HG03432 (cell line): Measurements from ENCODE around the gene DUSP19.
"Not testable (repeated sequence)": the region's sequence is repeated elsewhere in the genome, so short reads cannot be mapped to it uniquely, and the experiment has no call there.

Experiments
- ATAC-seq: cut with Tn5 transposase; IDR thresholded peaks from one replicate; pipeline ENCODE4 v1.9.1; 2021; ENCODE audit warnings: mild to moderate bottlenecking, moderate library complexity; ENCODE audit not compliant: unreplicated experiment

Gene DUSP19

GRCh38 chr2:183078464-183079138, at the start of gene DUSP19:
Gene DUSP19, plus strand, starts transcription at chr2:183078747. Its CDS starts 187 bp downstream, at chr2:183078934.
- ATAC-seq: peak; percentile 93

DNA sequence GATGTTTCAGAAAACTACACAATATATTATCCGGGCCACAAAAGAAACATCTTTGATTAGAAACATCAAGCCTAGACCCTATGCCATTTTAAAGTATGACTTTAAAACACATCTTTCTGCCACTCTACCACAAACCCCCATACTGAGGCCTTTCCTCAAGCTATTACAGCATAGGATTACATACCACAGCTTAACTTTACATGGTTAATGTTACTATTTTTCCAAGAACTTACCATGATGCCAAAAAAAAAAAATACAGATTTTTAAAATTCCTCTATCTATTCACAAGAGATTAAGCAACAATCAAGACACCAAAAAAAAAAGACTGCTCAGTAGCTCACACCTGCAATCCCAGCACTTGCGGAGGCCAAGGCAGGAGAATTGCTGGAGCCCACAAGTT, 49.3 kb upstream of the DUSP19 start:
- ATAC-seq: no peak

GRCh38 chr2:183031911-183032794, 46.4 kb upstream of the DUSP19 start:
- ATAC-seq: no peak

DNA sequence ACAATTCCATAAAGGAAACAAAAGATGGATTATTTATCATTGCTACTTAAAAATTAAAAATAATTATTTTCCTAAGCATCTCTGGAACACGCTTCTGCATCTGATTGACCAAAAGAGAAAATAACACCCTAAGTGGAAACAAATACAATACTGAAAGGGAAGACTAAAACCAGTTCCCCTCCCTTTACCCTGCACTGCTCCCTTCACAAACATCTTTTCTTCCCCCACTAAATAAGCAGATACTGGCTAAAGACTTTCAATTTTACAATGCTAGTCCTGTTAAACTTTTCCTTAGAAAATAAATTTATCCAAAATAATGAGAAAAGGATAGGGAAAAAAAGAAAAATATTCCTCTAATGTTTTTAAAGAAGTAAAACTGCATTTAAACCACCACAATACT, 44.6 kb upstream of the DUSP19 start:
- ATAC-seq: no peak

- ATAC-seq: no peak
Measured at GRCh38 chr2:183034806-183035205, 43.7 kb upstream of the DUSP19 start.

GRCh38 chr2:183035298-183035953, 43.1 kb upstream of the DUSP19 start:
- ATAC-seq: no peak

DNA sequence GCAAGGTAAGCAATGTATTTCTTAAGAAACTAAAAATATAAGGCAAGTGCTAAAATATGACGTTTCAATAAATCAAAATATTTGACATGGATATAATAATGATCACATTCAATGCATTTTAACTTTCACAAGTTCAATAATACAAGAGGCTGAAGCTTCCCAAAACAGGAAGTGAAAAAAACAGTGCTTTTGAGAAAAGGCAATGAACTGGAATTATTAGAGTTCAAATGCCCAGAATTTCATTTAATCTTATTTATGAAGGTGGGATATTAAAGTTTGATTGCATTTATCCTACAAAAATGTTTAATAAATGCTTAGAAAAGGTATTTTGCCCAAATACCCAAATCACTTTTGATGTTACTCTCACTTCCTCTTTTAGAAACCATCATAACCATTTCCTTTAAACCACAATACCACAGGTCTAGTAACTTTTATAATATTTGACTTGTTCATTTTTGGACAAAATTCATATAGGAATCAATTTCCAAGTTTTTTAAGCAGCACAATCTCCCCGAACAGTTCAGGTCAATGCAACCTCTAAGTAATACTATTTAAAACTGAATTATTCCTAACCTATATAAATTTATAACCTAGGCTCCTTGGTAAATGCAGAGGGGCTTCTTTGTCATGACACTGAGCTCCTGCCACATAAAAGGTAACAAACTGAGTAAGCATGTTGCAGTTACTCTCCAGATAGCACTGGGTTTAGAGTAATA, 42.4 kb upstream of the DUSP19 start:
- ATAC-seq: peak; percentile 56

- no peak for ATAC-seq
Measured at GRCh38 chr2:183037074-183037552, 41.4 kb upstream of the DUSP19 start.

DNA sequence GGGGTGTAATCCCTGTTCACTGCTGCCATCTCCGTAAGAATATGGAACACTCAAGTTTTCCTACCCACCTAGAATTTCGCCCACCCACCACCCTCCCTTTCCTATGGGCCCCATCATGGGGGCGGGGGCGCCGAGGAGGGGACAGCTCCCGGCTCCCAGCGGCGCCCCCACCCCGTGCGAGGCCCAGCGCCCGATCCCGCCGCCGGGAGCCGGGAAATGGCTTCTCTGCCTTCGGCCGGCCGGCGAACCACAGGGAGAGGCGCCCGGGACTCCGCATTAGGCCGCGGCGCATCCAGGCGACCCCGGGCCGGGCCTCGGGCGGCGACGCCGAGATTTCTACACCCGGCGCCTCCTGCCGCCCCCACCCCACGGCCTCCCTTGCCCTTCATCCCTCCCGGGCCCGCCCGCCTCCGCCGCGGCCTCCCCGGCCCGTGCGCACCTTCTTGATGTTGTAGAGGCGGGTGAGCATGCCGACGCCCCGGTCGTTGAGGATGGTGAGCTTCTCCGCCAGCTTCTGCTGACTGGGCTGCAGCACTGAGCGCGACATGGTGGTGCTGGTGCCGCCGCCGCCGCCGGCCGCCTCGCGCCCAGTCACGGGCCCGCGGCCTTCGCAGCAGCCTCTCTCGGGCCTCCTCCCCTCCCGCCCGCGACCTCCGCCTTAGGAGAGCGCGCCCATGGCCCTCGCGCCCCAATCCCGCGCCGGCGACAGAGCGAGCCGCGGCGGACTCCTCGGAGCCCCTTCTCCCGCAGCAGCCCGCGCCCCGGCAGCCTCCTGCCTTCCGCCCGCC, 40.8 kb upstream of the DUSP19 start:
- peak; percentile 42 for ATAC-seq

DNA sequence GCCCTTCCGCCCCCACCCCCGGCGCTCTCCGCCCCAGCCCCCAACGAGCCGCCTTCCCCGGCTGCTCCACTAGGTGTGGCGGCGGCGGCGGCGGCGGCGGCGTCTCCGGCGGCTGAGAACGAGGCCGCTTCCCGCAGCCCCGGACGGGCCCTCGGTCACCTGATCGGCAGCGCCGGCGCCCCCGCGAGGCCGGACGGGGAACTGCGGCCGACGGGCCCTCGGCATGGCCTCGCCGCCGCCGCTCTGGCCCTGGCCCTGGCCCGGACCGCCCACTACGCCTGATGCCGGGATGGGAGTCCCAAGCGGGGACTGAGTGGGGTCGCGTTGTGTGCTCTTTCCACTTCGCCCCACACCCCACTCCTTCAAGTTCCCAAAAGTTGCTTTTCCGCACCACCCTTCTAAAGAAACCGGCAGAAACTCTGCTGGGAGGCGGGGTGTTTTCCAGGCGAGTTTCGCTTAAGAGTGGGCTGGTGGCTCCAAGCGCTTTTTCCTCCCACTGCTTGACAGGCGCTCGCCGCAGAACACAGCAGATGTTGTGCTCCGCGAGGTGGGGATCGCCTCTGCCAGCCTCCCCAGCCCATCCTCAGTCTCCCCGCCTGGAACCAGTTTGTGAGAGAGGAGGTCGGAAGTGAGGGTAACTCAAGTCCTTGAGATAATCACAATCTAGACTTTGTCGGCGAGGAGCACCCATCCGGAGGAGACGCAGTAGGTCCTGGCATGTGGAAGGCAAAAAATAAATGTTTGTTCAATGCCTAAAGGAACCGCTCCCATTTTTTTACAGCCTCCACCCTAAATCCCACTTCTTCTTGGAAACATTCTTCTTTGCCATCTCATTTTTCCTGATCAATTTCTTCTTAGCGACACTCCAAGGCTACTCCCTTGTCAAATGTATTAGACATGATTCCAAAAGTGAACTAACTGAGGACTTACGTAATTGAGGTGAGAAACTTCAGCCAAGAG, 39.9 kb upstream of the DUSP19 start, which contains the start of gene NCKAP1:
NCKAP1 (minus strand) TSS at position 117 of the 960 bp plus-strand sequence. CDS start 358 bp downstream, outside the sequence.
- ATAC-seq: peak; percentile 91

GRCh38 chr2:183040604-183041003, 37.9 kb upstream of the DUSP19 start:
- ATAC-seq: no peak

- ATAC-seq: not testable (repeated sequence)
Measured at GRCh38 chr2:183043580-183043979, 35.0 kb upstream of the DUSP19 start.

DNA sequence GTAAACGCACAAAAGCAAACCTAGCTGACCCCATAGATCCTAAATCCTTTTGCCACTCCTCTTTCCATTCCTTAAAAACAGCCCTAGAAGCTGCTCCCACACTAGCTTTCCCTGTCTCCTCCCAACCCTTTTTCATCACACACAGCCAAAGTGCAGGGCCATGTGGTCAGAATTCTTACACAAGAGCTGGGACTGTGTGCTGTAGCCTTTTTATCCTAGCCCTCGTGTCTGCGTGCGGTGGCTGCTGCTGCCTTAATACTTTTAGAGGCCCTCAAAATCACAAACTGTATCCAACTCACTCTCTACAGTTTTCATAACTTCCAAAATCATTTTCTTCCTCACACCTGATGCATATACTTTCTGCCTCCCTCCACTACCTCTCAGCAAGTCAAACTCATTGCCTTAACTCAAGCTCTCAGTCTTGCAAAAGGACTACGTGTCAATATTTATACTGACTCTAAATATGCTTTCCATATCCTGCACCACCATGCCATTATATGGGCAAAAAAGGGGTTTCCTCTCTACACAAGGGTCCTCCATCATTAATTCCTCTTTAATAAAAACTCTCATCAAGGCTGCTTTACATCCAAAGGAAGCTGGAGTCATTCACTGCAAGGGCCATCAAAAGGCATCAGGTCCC, 30.9 kb upstream of the DUSP19 start:
- not testable (repeated sequence) for ATAC-seq

GRCh38 chr2:183049420-183049819, 29.1 kb upstream of the DUSP19 start:
- ATAC-seq: no peak

DNA sequence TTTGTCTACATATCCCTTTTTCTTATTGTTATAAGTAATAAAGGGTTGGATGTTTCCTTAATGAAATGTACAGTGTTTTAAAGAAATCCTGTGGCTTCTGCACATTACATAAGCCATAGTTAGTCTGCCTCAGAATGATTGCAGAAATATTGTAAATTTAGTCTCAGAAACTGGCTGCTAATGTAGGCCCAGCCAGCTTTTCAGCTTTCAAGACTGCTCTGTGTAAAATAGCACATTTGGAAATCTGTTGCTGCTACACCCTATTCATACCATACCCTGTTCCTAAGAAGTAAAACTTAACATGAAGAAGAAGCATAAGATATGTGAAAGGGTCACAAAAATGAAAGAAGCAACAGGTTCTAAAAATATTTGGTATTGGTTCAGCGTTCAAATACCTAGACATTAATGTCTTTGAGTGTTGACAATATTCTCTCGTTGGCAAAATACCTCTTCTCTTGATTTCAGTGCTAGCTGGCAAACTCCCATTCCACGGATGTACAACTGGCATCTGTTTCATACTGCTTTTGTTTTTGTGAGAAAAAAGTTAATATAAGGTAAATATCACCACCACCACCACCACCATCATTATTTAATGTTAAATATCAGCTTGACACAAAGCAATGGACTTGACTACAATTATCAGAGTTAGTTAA, 21.1 kb upstream of the DUSP19 start:
- peak; percentile 58 for ATAC-seq

DNA sequence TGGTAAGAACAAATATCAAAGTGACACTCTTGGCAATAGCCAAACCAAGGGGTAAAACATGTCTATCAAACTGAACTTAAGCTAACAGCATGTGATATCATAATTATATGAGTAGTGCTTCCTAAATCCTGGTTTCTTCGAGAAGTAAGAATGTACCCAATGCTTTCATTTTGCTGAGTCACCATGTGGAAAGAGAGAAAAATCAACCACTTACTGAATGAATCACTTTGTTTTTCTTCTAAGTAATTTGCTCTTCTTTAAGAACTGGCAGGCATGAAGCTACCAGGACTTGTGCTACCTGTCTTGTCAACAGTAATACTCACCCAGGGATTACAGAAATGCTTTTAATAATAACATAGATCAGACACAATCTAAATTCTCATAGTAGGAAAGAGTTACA, 19.0 kb upstream of the DUSP19 start:
- no peak for ATAC-seq

- ATAC-seq: no peak
Measured at GRCh38 chr2:183060571-183061231, 17.8 kb upstream of the DUSP19 start.
